ENCODE data around the gene MLN. TPM values are rescaled to one million over a fixed set of nuclear protein-coding genes. Genes with fewer than 3 reads are reported as not detected.
A peak's percentile ranks its signal among the peaks of the same experiment; 100 is the strongest.

The MLN gene
- total and polyA plus RNA-seq, 7 experiments from 2014 or later, result not detected

GRCh38 chr6:33828764-33829731 lies 25.2 kb upstream of the MLN start:
- Mint-ChIP-seq H3K27me3 (peaks cover 0 to 23% (median 0%) of the 10 kb centered on the region in 5 donors), H3K4me3 (no peak overlapping the region), H3K27ac (no peak overlapping the region), H3K36me3 (no peaks in the 10 kb centered on the region), H3K4me1 (peaks cover 0 to 2% (median 0%) of the 10 kb centered on the region in 7 donors), H3K9me3 (peaks cover 0 to 3% (median 0%) of the 10 kb centered on the region in 11 donors)
- no peaks in the 10 kb centered on the region for H3K36me3 ChIP-seq (ENCODE audit: control insufficient read depth in 2 of 3, insufficient read depth in 3 of 3, low read length in 3 of 3)
- intact Hi-C loops (cut with micrococcal nuclease), result no loop called here
- ChIA-PET CTCF (no interaction called here), POLR2A (interaction anchor here (0.5 kb wide), 1 partner anchor 144 kb away, joined by 5 read pairs; no protein-coding TSS in a partner anchor)
- no peak overlapping the region for H3K27ac ChIP-seq (ENCODE audit: low read depth, low read length)
- ATAC-seq (no peak), DNase-seq (no peak)
- no peaks in the 10 kb centered on the region for H3K9me3 ChIP-seq (ENCODE audit: control insufficient read depth in 2 of 3, low read length in 3 of 3)
- H3K4me1 ChIP-seq (ENCODE audit: control insufficient read depth in 2 of 2, insufficient read depth in 2 of 2, low read length in 2 of 2), result no peaks in the 10 kb centered on the region
- no peaks in the 10 kb centered on the region for H3K27me3 ChIP-seq (ENCODE audit: control insufficient read depth in 2 of 2, insufficient read depth in 2 of 2, low read length in 2 of 2)
- no peak overlapping the region for H3K4me3 ChIP-seq (ENCODE audit: low read length)

DNA sequence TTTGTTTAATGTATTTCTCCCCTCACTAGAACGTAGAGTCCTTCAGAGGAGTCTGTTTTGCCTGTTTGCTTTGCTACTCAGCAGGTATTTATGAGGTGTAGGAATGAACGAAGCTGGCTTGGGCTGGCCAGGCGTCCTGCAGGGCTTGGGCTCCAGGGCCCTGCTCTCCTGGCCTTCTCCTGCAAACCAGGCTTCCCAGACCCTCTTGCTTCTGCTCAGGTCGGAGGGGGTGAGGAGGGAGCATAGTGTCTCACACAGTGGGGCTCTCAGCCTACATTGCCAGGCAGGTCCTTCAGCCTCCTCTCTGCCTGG lies 24.6 kb upstream of the MLN start:
- Mint-ChIP-seq H3K27ac (no peak overlapping the region), H3K9me3 (peaks cover 0 to 2% (median 0%) of the 10 kb centered on the region in 11 donors), H3K4me3 (no peak overlapping the region), H3K27me3 (peaks cover 0 to 23% (median 0%) of the 10 kb centered on the region in 5 donors), H3K4me1 (peaks cover 0 to 2% (median 0%) of the 10 kb centered on the region in 7 donors), H3K36me3 (no peaks in the 10 kb centered on the region)
- intact Hi-C loops (cut with micrococcal nuclease), result no loop called here
- no peaks in the 10 kb centered on the region for H3K27me3 ChIP-seq (ENCODE audit: control insufficient read depth in 2 of 2, insufficient read depth in 2 of 2, low read length in 2 of 2)
- ATAC-seq (no peak), DNase-seq (no peak)
- ChIA-PET POLR2A (no interaction called here), CTCF (no interaction called here)
- H3K4me1 ChIP-seq (ENCODE audit: control insufficient read depth in 2 of 2, insufficient read depth in 2 of 2, low read length in 2 of 2), result no peaks in the 10 kb centered on the region
- H3K36me3 ChIP-seq (ENCODE audit: control insufficient read depth in 2 of 3, insufficient read depth in 3 of 3, low read length in 3 of 3), result no peaks in the 10 kb centered on the region
- H3K4me3 ChIP-seq (ENCODE audit: low read length), result no peak overlapping the region
- H3K27ac ChIP-seq (ENCODE audit: low read depth, low read length), result no peak overlapping the region
- no peaks in the 10 kb centered on the region for H3K9me3 ChIP-seq (ENCODE audit: control insufficient read depth in 2 of 3, low read length in 3 of 3)

DNA sequence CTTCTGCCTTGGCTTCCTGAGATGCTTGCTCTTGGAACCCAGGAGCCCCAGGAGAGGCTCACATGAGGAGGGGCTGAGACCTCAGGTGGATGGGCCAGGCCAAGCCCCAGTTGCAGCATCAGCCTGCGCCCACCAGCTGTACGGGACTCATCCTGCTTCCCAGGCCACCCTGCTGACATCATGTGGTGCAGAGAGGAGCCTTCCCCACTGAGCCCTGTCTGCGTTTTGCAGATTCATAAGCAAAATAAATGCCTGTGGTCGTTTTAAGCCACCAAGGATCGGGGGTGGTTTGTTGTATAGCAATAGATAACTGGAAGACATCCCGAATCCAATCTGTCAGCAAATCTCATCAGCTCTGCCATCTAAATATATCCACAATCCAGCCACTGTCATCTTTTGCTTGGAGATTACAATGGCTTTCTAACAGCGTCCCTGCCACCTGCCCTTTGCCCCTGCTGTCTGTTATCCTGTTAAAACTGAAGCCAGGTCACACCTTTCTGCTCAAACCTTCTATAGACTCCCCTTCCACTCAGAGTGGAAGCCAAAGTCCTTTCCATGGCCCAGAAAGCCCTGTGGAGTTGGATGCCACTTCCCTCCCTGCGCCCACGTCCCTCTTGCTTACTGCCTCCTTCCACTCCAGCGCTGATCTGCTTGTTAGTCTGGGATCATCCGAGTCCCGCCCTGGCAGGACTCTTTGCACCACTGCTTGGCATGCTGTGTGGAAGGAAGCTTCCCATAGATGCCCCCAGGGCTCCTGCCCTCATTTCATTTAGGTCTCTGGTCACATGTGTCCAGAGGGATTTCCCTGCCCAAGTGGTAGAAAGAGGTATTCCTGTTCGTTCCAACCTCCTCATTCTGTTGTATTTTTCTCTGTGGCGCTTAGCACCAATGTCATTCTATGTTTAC lies 24.0 kb upstream of the MLN start:
- Mint-ChIP-seq H3K27ac (peak overlapping the region in 1 of 9 donors; percentile 72), H3K4me1 (peaks cover 0 to 2% (median 0%) of the 10 kb centered on the region in 7 donors), H3K27me3 (peaks cover 0 to 28% (median 0%) of the 10 kb centered on the region in 5 donors), H3K4me3 (no peak overlapping the region), H3K36me3 (no peaks in the 10 kb centered on the region), H3K9me3 (peaks cover 0 to 2% (median 0%) of the 10 kb centered on the region in 11 donors)
- ATAC-seq (no peak), DNase-seq (no peak)
- Histone ChIP-seq H3K4me3 (ENCODE audit: low read length) (no peak overlapping the region), H3K4me1 (ENCODE audit: control insufficient read depth in 2 of 2, insufficient read depth in 2 of 2, low read length in 2 of 2) (no peaks in the 10 kb centered on the region), H3K36me3 (ENCODE audit: control insufficient read depth in 2 of 3, insufficient read depth in 3 of 3, low read length in 3 of 3) (no peaks in the 10 kb centered on the region), H3K27ac (ENCODE audit: low read depth, low read length) (no peak overlapping the region), H3K27me3 (ENCODE audit: control insufficient read depth in 2 of 2, insufficient read depth in 2 of 2, low read length in 2 of 2) (no peaks in the 10 kb centered on the region), H3K9me3 (ENCODE audit: control insufficient read depth in 2 of 3, low read length in 3 of 3) (no peaks in the 10 kb centered on the region)
- POLR2A ChIA-PET, result no interaction called here
- CTCF ChIA-PET, result no interaction called here
- intact Hi-C loops (cut with micrococcal nuclease), result no loop called here

DNA sequence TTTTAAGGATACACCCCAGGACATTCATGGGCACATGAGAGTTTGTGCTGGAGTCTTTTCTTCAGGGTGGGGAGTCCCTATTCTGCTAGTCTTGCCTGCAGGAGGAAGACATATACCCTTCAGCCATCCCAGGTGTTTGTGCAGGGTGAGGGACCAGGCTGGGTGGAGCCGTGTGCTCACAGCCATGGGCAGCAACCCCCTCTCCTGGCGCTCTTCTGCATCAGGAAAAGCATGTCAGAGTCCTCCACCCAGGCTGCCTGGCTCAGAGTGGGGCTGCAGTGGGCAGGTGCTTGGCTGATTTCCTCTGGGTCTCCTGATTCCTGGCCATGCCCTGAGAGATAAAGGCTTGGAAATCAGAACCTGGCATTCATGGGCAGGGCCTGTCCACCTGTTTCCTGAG lies 22.7 kb upstream of the MLN start:
- Histone ChIP-seq H3K9me3 (ENCODE audit: control insufficient read depth in 2 of 3, low read length in 3 of 3) (no peaks in the 10 kb centered on the region), H3K27ac (ENCODE audit: low read depth, low read length) (no peak overlapping the region), H3K4me1 (ENCODE audit: control insufficient read depth in 2 of 2, insufficient read depth in 2 of 2, low read length in 2 of 2) (no peaks in the 10 kb centered on the region), H3K27me3 (ENCODE audit: control insufficient read depth in 2 of 2, insufficient read depth in 2 of 2, low read length in 2 of 2) (no peaks in the 10 kb centered on the region), H3K4me3 (ENCODE audit: low read length) (no peak overlapping the region), H3K36me3 (ENCODE audit: control insufficient read depth in 2 of 3, insufficient read depth in 3 of 3, low read length in 3 of 3) (no peaks in the 10 kb centered on the region)
- H3K27ac Mint-ChIP-seq, result no peak overlapping the region
- H3K4me1 Mint-ChIP-seq, result peaks cover 0 to 4% (median 0%) of the 10 kb centered on the region in 7 donors
- peaks cover 0 to 2% (median 0%) of the 10 kb centered on the region in 11 donors for H3K9me3 Mint-ChIP-seq
- intact Hi-C loops (cut with micrococcal nuclease), result no loop called here
- H3K36me3 Mint-ChIP-seq, result no peaks in the 10 kb centered on the region
- H3K4me3 Mint-ChIP-seq, result no peak overlapping the region
- H3K27me3 Mint-ChIP-seq, result peaks cover 0 to 28% (median 0%) of the 10 kb centered on the region in 5 donors
- CTCF ChIA-PET, result interaction anchor here (0.6 kb wide), 1 partner anchor 362 kb away, joined by 3 read pairs; no protein-coding TSS in a partner anchor
- POLR2A ChIA-PET, result no interaction called here
- peak; percentile 16 for ATAC-seq
- DNase-seq, result no peak

GRCh38 chr6:33824461-33825154 lies 20.8 kb upstream of the MLN start:
- ChIA-PET POLR2A (no interaction called here), CTCF (interaction anchor here (0.8 kb wide), 1 partner anchor 51 kb away, joined by 3 read pairs; no protein-coding TSS in a partner anchor)
- H3K27ac ChIP-seq (ENCODE audit: low read depth, low read length), result no peak overlapping the region
- DNase-seq (no peak), ATAC-seq (no peak)
- H3K4me1 Mint-ChIP-seq, result peaks cover 0 to 16% (median 5%) of the 10 kb centered on the region in 7 donors
- H3K36me3 ChIP-seq (ENCODE audit: control insufficient read depth in 2 of 3, insufficient read depth in 3 of 3, low read length in 3 of 3), result no peaks in the 10 kb centered on the region
- H3K36me3 Mint-ChIP-seq, result no peaks in the 10 kb centered on the region
- H3K4me3 Mint-ChIP-seq, result no peak overlapping the region
- H3K27ac Mint-ChIP-seq, result peak overlapping the region in 1 of 9 donors; percentile 57
- H3K9me3 ChIP-seq (ENCODE audit: control insufficient read depth in 2 of 3, low read length in 3 of 3), result no peaks in the 10 kb centered on the region
- H3K27me3 Mint-ChIP-seq, result peaks cover 0 to 23% (median 0%) of the 10 kb centered on the region in 5 donors
- no peaks in the 10 kb centered on the region for H3K4me1 ChIP-seq (ENCODE audit: control insufficient read depth in 2 of 2, insufficient read depth in 2 of 2, low read length in 2 of 2)
- H3K4me3 ChIP-seq (ENCODE audit: low read length), result no peak overlapping the region
- H3K27me3 ChIP-seq (ENCODE audit: control insufficient read depth in 2 of 2, insufficient read depth in 2 of 2, low read length in 2 of 2), result no peaks in the 10 kb centered on the region
- intact Hi-C loops (cut with micrococcal nuclease), result no loop called here
- H3K9me3 Mint-ChIP-seq, result peaks cover 0 to 2% (median 0%) of the 10 kb centered on the region in 11 donors

- no peaks in the 10 kb centered on the region for H3K9me3 ChIP-seq (ENCODE audit: control insufficient read depth in 2 of 3, low read length in 3 of 3)
- no peak overlapping the region for H3K4me3 ChIP-seq (ENCODE audit: low read length)
- H3K27ac Mint-ChIP-seq, result no peak overlapping the region
- H3K27me3 Mint-ChIP-seq, result peaks cover 0 to 22% (median 0%) of the 10 kb centered on the region in 5 donors
- H3K27ac ChIP-seq (ENCODE audit: low read depth, low read length), result no peak overlapping the region
- no peaks in the 10 kb centered on the region for H3K9me3 Mint-ChIP-seq
- intact Hi-C loops (cut with micrococcal nuclease), result no loop called here
- H3K36me3 ChIP-seq (ENCODE audit: control insufficient read depth in 2 of 3, insufficient read depth in 3 of 3, low read length in 3 of 3), result no peaks in the 10 kb centered on the region
- peaks cover 0 to 17% (median 7%) of the 10 kb centered on the region in 7 donors for H3K4me1 Mint-ChIP-seq
- no peaks in the 10 kb centered on the region for H3K27me3 ChIP-seq (ENCODE audit: control insufficient read depth in 2 of 2, insufficient read depth in 2 of 2, low read length in 2 of 2)
- H3K36me3 Mint-ChIP-seq, result no peaks in the 10 kb centered on the region
- H3K4me3 Mint-ChIP-seq, result no peak overlapping the region
- no peaks in the 10 kb centered on the region for H3K4me1 ChIP-seq (ENCODE audit: control insufficient read depth in 2 of 2, insufficient read depth in 2 of 2, low read length in 2 of 2)
- POLR2A ChIA-PET, result interaction anchor here (1.1 kb wide), 1 partner anchor 13 kb away, joined by 3 read pairs; no protein-coding TSS in a partner anchor
- CTCF ChIA-PET, result no interaction called here
- ATAC-seq, result no peak
- DNase-seq, result no peak
These were observed 20.0 kb upstream of the MLN start for GRCh38 chr6:33823806-33824205.

Measured in naive thymus-derived CD4-positive, alpha-beta T cell (primary cell).